ENCODE measurements around the gene GALNT16. TPM values are rescaled to one million over a fixed set of nuclear protein-coding genes. Genes with fewer than 3 reads are reported as not detected.
"Not testable (repeated sequence)": the region's sequence is repeated elsewhere in the genome, so short reads cannot be mapped to it uniquely, and the experiment has no call there.

The GALNT16 gene
- total RNA-seq, 1 experiment from 2014 or later: 0.03 TPM

DNA sequence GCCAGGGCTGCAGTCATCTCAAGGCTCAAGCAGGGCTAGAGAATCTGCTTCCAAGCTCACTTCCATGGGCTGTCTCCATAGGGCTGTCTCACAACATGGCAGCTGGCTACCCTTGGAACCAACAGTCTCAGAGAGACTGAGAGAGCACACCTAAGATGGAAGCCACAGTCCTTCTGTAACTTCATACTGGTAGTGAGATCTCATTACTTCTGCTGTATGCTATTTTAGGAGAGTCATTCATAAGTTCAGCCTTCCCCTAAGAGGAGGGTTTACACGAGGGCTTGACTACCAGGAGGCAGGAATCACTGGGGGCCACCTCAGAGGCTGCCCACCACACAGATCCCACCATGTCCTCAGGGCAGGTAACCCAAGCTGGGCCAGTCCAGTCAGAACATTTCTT lies 108.4 kb downstream of the GALNT16 start:
- Histone ChIP-seq H3K4me1 (replicated peaks) (no peaks in the 10 kb centered on the region), H3K36me3 (no peaks in the 10 kb centered on the region), H3K27me3 (replicated peaks) (no peaks in the 10 kb centered on the region), H3K27ac (no peak overlapping the region), H3K9me3 (replicated peaks) (no peaks in the 10 kb centered on the region), H3K4me3 (no peak overlapping the region)
- DNase-seq (ENCODE audit: low read depth in 1 of 2, low spot score in 2 of 2): no peak

DNA sequence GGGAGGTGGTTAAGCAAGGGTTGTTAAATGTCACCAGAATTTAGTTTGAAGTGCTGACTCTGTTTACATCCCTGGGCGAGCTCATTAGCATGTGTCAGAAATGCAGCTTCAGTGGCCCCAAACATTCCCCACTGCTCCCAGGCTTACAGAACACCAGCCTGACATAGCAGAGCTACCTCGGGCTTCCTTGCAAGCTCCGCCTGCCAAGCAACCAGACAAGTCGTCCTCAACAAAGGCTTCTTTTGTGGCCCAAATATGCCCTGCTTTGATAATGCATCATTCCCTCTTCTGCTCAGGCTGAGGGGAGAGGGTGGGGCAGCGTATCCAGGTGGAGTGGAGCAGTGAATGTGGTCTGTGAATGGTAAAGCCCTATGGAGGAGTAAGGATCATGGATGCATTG lies 110.1 kb downstream of the GALNT16 start:
- Histone ChIP-seq H3K4me1 (replicated peaks) (no peaks in the 10 kb centered on the region), H3K9me3 (replicated peaks) (no peaks in the 10 kb centered on the region), H3K27me3 (replicated peaks) (no peaks in the 10 kb centered on the region), H3K36me3 (0 out of 2 replicates have a peak, but pooled peaks cover 3% of the 10 kb centered on the region), H3K27ac (no peak overlapping the region), H3K4me3 (no peak overlapping the region)
- no peak for DNase-seq (ENCODE audit: low read depth in 1 of 2, low spot score in 2 of 2)

DNA sequence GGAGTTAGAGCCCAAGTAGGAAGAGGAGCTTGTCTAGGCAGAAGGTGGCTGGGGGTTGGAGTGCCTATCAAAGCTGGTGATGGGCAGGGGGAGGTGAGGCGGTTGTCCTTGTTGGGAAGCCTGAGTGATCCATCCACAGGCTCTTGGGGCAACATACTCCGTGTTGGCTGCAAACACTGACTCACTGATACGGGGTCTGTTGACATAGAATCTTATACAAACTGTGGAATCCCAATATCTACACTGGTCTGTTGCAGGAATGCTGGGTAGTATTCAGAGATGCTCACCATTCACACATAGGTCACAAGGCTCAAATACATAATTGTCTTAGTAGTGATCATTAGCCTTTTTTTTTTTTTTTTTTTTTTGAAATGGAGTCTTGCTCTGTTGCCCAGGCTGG lies 112.2 kb downstream of the GALNT16 start:
- H3K27ac ChIP-seq: no peak overlapping the region

DNA sequence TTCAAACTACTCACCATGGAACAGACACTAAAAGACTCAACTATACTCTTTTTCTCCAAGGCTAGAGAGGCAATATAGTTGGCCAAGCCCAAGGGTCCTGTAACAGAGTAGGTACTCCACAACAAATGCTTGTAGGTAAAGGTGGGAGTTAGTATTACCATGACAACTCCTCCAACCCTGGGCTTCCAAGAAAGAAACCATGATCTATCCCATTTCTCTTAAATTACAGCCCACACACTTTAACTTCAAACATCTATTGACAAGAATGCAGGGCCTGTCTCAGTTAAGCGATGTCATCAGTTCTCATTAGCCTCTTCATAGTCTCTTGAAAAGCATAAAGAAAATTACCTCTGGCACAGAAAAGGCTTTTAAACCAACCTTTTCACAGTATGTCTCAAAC lies 113.1 kb downstream of the GALNT16 start:
- H3K4me1 ChIP-seq (replicated peaks): no peaks in the 10 kb centered on the region
- H3K27me3 ChIP-seq (replicated peaks): no peaks in the 10 kb centered on the region
- no peak for DNase-seq (ENCODE audit: low read depth in 1 of 2, low spot score in 2 of 2)
- peaks cover 29% of the 10 kb centered on the region for H3K36me3 ChIP-seq
- no peaks in the 10 kb centered on the region for H3K9me3 ChIP-seq (replicated peaks)
- H3K4me3 ChIP-seq: no peak overlapping the region
- H3K27ac ChIP-seq: no peak overlapping the region

More for the DNA sequence above, 112.2 kb downstream of the GALNT16 start:
- Histone ChIP-seq H3K27me3 (replicated peaks) (no peaks in the 10 kb centered on the region), H3K4me3 (no peak overlapping the region), H3K36me3 (peaks cover 23% of the 10 kb centered on the region), H3K9me3 (replicated peaks) (no peaks in the 10 kb centered on the region), H3K4me1 (replicated peaks) (no peaks in the 10 kb centered on the region)
- no peak for DNase-seq (ENCODE audit: low read depth in 1 of 2, low spot score in 2 of 2)

DNA sequence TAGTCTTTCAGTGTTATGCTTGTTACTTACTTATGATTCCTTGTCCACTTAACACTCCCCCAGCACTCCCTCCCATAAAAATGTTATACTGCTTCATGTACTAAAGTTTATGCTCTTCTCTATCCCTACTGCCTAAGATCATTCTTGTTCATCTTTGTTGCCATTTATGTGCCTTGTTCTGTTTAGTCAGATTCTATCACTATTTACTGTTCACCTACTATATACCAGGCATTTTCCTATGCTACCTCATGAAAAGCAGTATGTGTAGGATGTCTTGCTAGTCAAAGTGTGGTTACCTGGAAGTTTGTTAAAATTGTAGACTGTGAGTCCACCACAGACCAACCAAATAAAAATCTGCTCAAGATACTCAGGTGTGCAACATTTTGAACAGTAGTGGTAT lies 114.3 kb downstream of the GALNT16 start:
- H3K4me3 ChIP-seq: no peak overlapping the region
- H3K36me3 ChIP-seq: peaks cover 38% of the 10 kb centered on the region
- no peak overlapping the region for H3K27ac ChIP-seq
- DNase-seq (ENCODE audit: low read depth in 1 of 2, low spot score in 2 of 2): no peak
- no peaks in the 10 kb centered on the region for H3K9me3 ChIP-seq (replicated peaks)
- no peaks in the 10 kb centered on the region for H3K27me3 ChIP-seq (replicated peaks)
- no peaks in the 10 kb centered on the region for H3K4me1 ChIP-seq (replicated peaks)

DNA sequence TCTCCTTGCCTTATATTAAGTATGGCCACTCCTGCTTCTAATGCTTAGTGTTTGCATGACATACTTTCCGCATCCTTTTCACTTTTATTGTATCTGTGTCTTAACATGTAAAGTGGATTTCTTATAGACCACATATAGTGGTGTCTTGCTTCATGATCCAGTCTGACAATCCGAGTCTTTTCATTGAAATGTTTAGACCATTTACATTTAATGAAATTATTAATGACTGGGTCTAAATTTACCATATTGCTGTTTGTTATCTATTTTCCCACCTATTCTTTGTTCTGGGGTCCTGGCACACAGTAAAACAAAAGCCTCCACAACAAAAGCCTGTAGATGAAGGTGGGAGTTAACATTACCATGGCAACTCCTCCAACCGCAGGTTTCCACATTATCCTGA lies 115.2 kb downstream of the GALNT16 start:
- no peaks in the 10 kb centered on the region for H3K27me3 ChIP-seq (replicated peaks)
- H3K4me3 ChIP-seq: no peak overlapping the region
- H3K27ac ChIP-seq: no peak overlapping the region
- DNase-seq (ENCODE audit: low read depth in 1 of 2, low spot score in 2 of 2): no peak
- H3K9me3 ChIP-seq (replicated peaks): no peaks in the 10 kb centered on the region
- H3K4me1 ChIP-seq (replicated peaks): no peaks in the 10 kb centered on the region
- peaks cover 44% of the 10 kb centered on the region for H3K36me3 ChIP-seq

DNA sequence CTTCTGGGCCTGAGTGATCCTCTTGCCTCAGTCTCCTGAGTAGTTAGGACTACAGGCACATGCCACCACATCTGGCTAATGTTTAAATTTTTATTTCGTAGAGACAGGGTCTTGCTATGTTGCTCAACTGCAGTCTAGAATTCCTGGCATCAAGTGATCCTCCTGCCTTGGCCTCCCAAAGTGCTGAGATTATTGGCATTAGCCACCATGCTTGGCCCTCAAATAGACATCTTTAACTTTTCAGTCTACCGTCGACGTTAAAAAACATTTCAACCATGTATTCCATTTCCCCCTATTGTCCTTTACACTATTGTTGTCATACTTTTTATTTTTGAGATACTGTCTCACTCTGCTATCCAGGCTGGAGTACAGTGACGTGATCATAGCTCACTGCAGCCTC lies 115.8 kb downstream of the GALNT16 start:
- Histone ChIP-seq H3K27me3 (replicated peaks) (no peaks in the 10 kb centered on the region), H3K27ac (no peak overlapping the region), H3K4me3 (no peak overlapping the region)

DNA sequence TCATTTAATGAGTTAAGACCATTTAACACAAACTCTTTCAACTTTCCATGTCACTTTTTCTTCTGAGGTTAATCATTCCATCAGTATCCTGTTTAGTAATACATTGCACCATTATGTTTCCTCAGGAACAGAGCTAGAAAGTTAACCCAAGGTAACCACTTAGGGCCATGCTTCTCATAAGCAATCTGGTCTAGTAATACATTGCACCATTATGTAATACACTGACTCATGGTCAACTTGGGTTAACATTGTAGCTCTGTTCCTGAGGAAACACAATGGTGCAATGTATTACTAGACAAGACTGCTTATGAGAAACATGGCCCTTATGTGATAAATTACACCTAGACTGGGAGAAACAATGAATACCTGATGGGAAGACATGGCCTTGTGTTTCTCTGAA lies 116.5 kb downstream of the GALNT16 start:
- no peak overlapping the region for H3K4me3 ChIP-seq
- no peaks in the 10 kb centered on the region for H3K9me3 ChIP-seq (replicated peaks)
- H3K27me3 ChIP-seq (replicated peaks): no peaks in the 10 kb centered on the region
- DNase-seq (ENCODE audit: low read depth in 1 of 2, low spot score in 2 of 2): no peak
- H3K36me3 ChIP-seq: peaks cover 54% of the 10 kb centered on the region
- no peaks in the 10 kb centered on the region for H3K4me1 ChIP-seq (replicated peaks)
- H3K27ac ChIP-seq: no peak overlapping the region

More for the DNA sequence above, 115.8 kb downstream of the GALNT16 start:
- Histone ChIP-seq H3K9me3 (replicated peaks) (no peaks in the 10 kb centered on the region), H3K4me1 (replicated peaks) (no peaks in the 10 kb centered on the region), H3K36me3 (peaks cover 47% of the 10 kb centered on the region)
- DNase-seq (ENCODE audit: low read depth in 1 of 2, low spot score in 2 of 2): no peak

DNA sequence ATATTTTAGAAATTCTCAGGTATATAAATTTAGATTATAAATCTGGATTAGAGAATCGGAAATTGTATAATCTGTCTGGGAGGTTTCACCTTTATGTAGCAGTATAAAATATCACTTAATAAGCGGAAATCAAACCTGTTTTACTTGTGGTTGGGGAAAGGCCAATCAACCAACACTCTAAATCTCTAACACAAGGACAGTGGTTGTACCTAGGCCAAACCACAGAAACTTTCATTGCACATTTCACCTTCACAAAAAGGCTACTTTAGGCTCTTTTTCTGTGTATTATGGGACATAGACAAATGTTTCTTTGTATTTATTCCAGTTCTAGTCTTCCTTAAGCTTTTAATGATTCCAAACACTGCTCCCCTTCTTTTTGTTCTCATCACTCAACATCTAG lies 118.3 kb downstream of the GALNT16 start:
- Histone ChIP-seq H3K9me3 (replicated peaks) (no peaks in the 10 kb centered on the region), H3K36me3 (peaks cover 73% of the 10 kb centered on the region), H3K4me3 (no peak overlapping the region), H3K4me1 (replicated peaks) (no peaks in the 10 kb centered on the region), H3K27me3 (replicated peaks) (no peaks in the 10 kb centered on the region), H3K27ac (no peak overlapping the region)
- DNase-seq (ENCODE audit: low read depth in 1 of 2, low spot score in 2 of 2): no peak

DNA sequence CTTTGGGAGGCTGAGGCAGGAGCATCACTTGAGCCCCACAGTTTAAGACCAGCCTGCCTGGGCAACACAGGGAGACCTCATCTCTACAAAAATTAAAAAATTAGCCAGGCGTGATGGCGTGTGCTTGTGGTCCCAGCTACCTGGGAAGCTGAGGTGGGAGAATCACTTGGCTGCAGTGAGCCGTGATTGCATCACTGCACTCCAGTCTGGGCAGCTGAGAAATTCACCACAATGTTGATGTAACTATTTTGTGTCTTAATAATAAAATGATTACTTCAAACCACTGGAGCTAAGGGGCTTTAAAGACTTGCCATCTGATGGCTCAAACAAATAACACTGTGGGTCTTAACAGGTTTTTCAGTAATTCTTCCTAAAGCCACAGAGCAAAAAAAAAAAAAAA lies 127.4 kb downstream of the GALNT16 start:
- Histone ChIP-seq H3K27ac (no peak overlapping the region), H3K4me3 (no peak overlapping the region), H3K4me1 (replicated peaks) (no peaks in the 10 kb centered on the region), H3K9me3 (replicated peaks) (no peaks in the 10 kb centered on the region), H3K27me3 (replicated peaks) (no peaks in the 10 kb centered on the region), H3K36me3 (peaks cover 91% of the 10 kb centered on the region)
- no peak for DNase-seq (ENCODE audit: low read depth in 1 of 2, low spot score in 2 of 2)

DNA sequence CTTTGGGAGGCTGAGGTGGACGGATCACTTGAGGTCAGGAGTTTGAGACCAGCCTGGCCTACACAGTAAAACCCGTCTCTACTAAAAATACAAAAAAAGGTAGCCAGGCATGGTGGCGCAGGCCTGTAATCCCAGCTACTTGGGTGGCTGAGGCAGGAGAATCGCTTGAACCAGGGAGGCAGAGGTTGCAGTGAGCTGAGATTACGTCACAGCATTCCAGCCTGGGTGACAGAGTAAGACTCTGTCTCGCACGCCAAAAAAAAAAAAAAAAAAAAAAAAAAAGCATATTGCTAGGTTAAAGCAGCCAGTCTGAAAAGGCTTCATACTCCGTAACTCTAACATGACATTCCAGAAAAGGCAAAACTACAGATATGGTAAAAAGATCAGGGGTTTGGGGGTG lies 131.4 kb downstream of the GALNT16 start:
- not testable (repeated sequence) for H3K27ac ChIP-seq; H3K9me3 ChIP-seq (replicated peaks); DNase-seq (ENCODE audit: low read depth in 1 of 2, low spot score in 2 of 2); H3K27me3 ChIP-seq (replicated peaks); H3K4me1 ChIP-seq (replicated peaks); H3K4me3 ChIP-seq
- H3K36me3 ChIP-seq: peaks cover 95% of the 10 kb centered on the region

DNA sequence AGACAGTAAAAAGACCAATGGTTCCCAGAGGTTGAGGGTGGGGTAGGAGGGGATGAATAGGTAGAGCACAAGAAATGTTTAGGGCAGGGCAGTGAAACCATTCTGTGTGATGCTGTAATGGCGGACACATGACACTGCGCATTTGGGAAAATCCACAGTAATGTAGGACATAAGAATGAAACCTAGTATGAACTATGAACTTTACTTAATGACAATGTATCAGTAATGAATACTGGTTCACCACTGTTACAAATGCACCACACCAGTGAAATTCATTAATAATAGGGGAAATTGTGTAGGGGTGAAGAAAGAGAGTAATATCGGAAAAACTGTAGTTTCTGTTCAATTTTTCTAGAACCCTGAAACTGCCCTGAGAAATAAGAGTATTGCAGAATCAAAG lies 132.5 kb downstream of the GALNT16 start:
- no peak overlapping the region for H3K4me3 ChIP-seq
- no peak for DNase-seq (ENCODE audit: low read depth in 1 of 2, low spot score in 2 of 2)
- H3K4me1 ChIP-seq (replicated peaks): peaks cover 6% of the 10 kb centered on the region
- H3K36me3 ChIP-seq: peaks cover 93% of the 10 kb centered on the region
- no peaks in the 10 kb centered on the region for H3K27me3 ChIP-seq (replicated peaks)
- H3K27ac ChIP-seq: no peak overlapping the region
- H3K9me3 ChIP-seq (replicated peaks): no peaks in the 10 kb centered on the region

DNA sequence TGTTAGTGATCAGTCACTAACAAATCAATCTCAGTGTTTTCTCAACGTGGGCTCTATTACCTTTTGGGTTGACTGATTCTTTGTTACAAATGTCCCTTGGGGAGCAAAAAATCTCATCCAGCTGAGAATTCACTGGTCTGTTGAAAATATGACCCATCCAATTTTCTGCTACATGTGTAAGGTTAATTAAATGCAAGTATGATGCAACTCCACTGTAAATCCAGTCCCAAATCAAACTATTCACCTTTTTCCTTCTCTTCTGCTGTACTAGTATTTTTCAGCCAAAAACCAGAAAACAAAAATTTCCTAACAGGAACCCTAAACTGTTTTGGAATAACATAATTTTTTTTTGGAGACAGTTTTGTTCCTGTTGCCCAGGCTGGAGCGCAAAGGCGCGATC lies 136.0 kb downstream of the GALNT16 start:
- Histone ChIP-seq H3K4me1 (replicated peaks) (peaks cover 18% of the 10 kb centered on the region), H3K9me3 (replicated peaks) (no peaks in the 10 kb centered on the region), H3K36me3 (peaks cover 76% of the 10 kb centered on the region), H3K27me3 (replicated peaks) (no peaks in the 10 kb centered on the region), H3K27ac (no peak overlapping the region), H3K4me3 (no peak overlapping the region)
- no peak for DNase-seq (ENCODE audit: low read depth in 1 of 2, low spot score in 2 of 2)

DNA sequence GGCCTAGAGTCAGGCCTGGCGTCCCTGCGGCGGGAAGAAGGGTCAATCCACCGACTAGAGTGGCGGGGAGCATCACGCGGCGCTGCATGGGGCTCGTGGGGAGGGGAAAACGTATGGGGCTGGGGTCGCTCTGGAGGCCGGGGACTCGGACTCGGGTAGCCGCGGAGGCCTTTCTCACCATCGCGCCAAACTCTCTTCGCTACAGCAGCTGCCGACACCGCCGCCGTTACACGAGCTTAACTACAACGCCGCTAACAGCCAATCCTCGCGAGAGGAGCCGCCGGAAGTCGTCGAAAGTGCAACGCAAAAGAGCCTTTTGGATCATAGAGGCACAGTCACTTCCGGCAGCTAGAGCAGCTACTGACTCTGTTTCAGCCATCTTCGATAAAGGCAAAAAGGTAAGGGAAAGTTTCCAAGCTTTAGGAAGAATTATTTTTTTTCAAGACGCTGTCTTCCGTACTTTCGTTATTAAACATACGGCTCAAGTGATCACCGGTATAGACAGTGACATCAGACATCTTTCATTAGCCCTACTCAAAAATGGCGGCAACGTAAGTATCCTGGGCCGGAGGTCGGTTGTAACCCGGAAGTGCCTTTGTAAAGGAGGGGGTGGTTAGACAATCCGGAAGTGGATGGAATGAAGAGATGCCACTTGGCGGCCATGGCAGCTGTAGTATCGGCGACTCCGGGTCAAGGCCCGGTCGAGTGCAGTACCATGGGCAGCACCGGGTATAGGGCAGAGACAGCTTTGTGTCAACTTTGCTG lies 138.3 kb downstream of the GALNT16 start, which contains the start of the genes ERH and SLC39A9:
Gene ERH, minus strand, starts transcription at position 247 of the 765 bp plus-strand sequence. Its CDS starts 66 bp downstream, at position 181.
Gene SLC39A9, plus strand, starts transcription at position 640 of the 765 bp plus-strand sequence. CDS start 678 bp downstream, outside the sequence.
- Histone ChIP-seq H3K36me3 (peaks cover 55% of the 10 kb centered on the region), H3K4me3 (peak within 1 kb of the TSS; percentile 65), H3K27me3 (replicated peaks) (no peaks in the 10 kb centered on the region), H3K4me1 (replicated peaks) (peaks cover 18% of the 10 kb centered on the region), H3K9me3 (replicated peaks) (no peaks in the 10 kb centered on the region), H3K27ac (peak within 1 kb of the TSS; percentile 98)
- peak; percentile 94 to 98 for DNase-seq (ENCODE audit: low read depth in 1 of 2, low spot score in 2 of 2)

All from SJSA1 (cell line).